Activated CD4-positive, alpha-beta T cell treated with anti-CD3 and anti-CD28 coated beads for 48 hours (primary cell): ENCODE measurements around the gene GNB1.
"Not testable (repeated sequence)": the region's sequence is repeated elsewhere in the genome, so short reads cannot be mapped to it uniquely, and the experiment has no call there.

Experiments used
- DNase-seq: peaks from one replicate; pipeline ENCODE4 v3.0.0-alpha.2; 2020

The GNB1 gene

DNA sequence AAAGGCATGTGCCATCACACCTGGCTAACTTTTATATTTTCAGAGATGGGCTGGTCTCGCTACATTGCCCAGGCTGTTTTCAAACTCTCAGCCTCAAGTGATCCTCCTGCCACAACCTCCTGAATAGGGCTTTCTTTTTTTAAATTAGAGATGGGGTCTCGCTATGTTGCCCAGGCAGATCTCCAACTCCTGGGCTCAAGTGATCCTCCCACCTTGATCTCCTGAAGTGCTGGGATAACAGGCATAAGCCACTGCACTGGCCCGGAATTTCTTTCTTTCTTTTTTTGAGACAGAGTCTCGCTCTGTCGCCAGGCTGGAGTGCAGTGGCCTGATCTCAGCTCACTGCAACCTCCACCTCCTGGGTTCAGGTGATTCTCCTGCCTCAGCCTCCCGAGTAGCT is 34.7 kb downstream of the GNB1 start:
- not testable (repeated sequence) for DNase-seq

DNA sequence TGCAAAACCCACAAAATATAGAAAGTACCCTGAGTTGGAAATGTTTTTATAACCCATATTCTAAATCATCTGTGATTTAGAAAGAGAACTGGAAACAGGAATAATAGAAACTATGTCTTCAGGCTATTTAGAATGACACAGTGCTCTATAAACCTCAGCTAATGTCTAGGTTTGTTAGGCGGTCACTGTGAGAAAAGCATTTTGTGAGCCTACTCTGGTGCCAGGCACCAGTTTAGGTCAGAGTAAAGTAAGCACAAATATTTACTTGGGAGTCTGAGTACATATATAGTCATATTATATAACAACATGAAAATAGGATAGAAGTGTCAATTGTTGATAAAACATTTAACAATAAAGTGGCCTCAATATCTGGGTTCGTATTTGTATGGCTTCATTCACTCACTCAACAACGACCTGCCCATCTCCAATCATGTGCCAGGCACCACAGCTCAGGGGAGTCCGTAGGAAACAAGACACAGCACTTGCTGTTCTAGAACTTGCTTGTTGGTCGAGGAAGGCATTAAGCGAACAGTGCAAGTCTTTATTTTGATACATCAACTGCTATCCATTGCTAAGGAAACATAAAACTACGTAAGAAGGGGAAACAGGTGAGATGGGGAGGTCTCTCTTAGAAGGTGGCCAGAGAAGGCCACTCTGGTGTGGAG is 37.2 kb downstream of the GNB1 start:
- DNase-seq, result no peak

DNA sequence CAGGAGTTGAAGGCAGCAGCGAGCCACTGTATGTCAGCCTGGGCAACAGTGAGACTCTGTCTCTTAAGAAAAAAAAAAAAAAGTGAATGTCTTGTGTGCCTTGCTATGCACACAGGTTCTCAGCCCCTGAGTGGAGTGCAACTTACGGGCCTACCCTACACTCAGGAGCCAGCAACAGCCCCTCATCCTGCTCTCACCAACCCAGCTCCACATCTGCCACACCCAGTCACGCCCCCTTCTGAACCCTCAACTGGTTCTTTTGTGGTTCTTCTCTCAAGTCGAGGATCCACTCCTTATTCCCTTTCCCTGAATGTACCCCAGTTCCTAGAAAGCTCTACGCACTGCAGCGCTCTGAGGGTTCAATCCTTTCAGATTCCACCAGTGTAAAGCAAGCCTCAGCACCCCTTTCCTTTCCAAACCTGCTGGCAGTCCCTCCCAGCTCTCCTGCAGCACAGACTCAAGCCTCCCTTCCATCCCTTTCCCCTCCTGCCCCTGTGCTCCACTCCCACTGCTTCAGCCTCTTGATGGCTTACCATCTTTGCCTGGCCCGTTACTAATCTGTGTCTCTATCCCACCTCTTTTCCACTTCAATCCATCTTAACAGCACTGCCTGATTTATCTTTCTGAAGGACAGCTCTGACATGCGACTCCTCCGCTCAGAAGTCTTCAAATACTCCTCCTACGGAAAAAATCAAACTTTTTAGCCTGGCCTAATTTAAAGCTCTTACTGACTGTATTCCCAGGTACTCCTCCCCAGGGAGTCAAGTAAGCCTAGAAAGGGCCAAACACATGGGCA is 38.1 kb downstream of the GNB1 start:
- no peak for DNase-seq

DNA sequence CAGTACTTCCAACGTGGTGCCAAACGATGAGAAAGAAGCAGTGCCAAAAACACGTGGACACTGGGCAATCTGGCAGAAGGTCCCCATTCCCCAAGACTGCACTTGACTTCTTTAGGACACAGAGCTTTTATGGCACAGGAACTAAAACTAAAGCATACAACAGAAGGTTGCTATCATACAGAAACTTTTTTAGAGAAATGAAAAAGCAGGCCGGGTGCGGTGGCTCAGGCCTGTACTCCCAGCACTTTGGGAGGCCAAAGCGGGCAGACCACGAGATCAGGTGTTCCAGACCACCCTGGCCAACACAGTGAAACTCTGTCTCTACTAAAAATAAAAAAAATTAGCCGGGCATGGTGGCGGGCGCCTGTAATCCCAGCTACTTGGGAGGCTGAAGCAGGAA is 43.0 kb downstream of the GNB1 start:
- DNase-seq, result no peak

DNA sequence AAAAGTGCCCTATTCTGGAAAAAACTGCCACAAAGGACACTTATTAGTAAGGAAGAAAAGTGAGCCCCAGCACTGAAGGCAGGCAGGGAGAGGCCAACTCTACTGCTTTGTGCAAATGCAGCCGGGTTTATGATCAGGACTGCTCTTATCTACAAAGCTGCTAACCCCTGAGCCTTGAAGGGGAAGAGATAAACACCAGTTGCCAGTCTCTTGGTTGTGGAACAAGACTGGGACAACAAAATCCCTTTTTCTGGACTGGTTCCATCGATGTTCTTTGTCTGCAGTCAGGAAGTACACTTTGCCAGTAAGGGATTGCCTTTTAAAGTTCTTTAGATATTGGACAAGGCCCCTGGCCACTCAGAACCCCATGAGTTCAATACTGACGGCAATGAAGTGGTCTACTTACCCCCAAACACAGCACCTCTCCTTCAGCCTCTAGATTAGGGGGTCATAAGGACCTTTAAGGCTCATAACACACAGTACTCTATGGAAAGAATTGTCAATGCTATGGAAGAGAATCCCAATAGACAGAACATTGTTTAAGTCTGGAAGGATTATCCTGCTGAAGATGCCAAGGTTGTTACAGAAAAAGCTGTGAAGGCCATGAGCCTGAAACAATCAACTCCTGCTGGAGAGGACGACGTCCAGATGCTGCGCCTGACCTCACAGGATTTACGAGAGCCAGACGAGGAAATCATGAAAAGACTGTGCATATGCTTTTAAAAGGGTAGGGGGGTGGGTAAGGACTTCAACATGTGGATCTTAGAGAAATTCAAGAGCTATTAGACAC is 43.6 kb downstream of the GNB1 start:
- no peak for DNase-seq

DNA sequence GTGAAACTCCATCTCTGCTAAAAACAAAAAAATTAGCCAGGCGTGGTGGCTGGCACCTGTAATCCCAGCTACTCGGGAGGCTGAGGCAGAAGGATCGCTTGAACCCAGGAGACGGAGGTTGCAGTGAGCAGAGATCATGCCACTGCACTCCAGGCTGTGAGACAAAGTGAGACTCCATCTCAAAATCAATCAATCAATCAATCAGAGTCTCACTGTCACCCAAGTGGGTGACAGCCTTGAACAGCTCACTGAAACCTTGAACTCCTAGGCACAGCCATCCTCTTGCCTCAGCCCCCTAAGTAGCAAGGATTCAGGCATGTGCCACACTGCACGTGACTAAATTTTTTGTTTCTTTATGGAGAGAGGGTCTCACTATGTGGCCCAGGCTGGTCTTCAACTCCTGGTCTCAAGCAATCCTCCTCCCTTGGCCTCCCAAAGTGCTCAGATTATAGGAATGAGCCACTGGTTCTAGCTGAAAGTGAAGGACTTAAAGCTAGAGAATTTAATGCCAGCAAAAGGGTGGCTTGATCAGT is 44.4 kb downstream of the GNB1 start:
- DNase-seq, result no peak

DNA sequence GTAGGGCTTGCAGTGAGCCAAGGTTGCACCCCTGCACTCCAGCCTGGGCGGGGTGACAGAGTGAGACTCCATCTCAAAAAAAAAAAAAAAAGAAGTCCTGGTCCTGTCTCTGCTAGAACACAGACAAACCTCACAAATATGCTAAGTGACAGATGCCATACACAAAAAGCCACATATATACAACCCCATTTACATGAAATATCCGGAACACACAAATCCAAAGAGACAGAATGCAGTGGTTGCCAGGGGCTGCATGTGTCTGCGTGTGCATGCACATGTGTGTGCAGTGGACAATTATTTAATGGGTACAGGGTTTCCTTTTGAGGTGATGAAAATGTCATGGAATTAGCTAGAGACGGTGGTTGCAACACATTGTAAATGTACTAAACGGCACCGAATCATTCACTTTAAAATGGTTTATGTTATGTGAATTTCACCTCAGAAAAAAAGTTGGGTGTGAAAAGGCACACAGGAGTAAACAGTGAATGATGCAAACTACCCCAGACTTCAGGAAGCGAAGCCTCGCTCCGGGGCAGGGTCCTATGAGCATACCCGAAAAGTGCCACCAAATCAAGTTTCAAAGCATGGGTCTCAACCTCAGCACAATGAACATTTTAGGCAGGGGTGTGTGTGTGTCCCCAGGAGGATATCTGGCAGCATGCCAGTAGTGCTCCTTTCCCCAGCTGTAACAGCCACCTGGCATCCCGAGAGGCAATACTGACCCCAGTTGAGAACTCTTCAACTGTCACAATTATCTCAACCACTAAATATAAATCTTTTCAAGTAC is 48.3 kb downstream of the GNB1 start:
- no peak for DNase-seq

DNA sequence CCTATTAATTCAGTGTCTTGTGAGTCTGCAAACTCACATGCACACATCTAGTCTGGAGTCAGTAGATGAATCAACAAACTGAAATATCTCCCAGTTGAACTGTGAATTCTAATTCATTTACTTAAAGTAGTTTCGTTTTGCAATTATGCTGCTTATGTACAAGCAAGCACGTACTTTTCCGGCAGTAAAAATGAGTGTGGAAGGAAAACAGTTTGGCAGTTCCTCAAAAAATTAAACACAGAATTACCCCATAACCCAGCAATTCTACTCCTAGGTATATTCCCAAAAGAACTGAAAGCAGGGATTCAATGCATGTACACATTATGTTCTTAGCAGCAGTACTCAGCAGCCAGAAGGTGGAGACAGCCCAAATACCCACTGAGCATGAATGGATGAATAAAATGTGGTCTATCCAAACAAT is 49.3 kb downstream of the GNB1 start:
- DNase-seq, result no peak

DNA sequence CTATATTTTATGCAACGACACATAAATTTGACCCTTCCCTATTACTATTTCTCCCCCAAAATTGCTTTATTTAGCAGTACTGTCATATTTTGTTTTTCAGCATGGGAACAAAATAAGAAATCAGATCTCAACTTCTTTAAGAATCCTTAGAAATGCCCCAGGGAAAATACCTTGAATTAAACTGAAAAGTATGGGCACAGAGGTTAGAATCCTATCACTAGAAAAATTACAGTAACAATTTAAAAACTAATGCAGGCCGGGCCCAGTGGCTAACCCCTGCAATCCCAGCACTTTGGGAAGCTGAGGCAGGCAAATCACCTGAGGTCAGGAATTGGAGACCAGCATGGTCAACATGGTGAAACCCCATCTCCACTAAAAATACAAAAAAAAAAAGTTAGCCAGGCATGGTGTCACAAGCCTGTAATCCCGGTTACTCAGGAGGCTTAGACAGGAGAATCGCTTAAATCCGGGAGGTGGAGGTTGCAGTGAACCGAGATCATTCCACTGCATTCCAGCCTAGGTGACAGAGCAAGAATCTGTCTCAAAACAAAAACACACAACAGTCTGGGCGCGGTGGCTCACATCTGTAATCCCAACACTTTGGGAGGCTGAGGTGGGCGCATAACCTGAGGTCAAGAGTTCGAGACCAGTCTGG is 51.4 kb downstream of the GNB1 start:
- DNase-seq, result no peak

DNA sequence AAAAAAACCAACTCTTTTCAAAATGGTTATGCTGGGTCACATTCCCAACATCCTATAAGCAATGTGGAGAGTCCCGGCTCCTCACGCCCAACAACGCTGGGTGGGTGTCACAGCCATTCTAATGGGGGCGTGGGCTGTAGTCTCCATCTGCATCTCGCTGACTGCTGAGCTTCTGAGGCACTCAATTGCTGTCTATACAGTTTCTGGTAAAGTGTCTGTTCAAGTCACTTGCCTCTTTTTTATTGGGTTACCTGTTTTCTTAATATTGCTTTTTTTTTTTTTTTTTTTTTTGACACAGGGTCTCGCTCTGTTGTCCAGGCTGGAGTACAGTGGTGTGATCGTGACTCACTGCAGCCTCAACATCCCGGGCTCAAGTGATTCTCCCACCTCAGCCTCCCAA is 54.8 kb downstream of the GNB1 start:
- no peak for DNase-seq

DNA sequence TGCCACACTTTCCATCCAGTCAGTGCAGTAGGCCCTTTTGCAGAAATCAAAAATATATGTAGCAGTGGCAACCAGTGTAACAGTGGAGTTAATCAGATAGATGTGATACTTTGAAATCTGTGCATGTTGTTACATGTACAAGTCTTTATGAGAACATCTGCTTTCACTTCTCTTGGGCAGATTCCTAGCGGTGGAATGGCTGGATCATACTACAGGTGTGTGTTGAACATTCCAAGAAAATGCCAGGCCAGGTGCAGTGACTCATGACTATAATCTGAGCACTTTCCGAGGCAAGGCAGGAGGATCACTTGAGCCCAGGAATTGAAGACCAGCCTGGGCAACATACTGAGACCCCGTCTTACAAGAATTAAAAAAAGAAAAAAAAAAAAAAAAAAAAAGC is 55.3 kb downstream of the GNB1 start:
- no peak for DNase-seq

DNA sequence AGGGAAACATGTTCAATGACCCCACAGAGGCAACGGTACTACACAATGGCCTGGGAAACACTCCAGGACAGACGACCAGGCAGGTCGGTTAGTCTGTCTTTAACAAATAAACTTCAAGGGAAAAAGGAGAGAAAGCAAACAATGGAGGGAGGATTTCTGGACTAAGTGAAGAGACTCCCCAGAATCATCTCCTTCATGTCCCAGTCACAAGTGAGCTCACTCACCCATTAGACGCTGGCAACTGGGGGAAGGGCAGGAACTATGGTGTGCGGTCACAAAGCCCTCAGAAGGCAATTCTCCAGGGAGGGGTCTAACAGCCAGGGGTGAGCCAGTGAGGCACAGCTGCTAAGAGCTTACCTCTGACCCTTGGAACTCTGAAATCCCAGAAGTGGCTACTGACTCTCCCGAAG is 57.0 kb downstream of the GNB1 start:
- no peak for DNase-seq

DNA sequence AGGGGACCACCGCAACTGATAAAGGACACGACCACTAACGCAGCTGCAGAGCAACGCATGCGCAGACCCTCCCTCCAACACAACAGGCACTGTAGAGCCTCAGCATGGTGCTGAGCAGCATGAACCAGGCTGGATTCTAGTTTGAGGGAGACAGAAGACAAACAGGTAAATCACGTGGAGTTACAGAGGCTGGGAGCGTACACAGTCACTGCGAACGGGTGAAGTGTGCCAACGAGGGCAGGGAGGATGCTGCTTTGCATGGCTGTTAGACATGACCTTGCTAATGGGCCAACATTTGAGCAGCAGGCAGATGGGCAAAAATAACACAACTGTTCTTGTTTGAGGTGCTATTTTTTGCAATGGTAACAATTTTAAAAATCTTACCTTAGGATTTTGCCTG is 57.4 kb downstream of the GNB1 start:
- DNase-seq, result no peak

DNA sequence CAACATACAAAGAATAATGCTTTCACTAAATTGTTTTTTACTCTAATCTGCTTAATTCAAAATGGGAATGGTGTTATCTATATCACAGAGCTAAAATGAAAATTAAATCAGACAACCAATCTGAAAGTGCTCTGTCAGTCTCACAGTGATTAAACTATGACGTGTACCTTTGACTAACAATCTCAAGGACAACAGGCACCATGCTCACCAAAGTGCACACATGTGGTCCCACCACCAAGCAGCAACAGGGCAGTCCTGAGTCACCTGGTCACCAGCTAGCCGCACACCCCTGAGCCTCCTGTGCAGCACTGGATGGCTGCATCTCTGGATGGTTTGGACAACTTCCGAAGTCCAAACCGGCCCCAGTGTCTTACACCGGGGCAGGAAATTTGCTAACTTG is 58.1 kb downstream of the GNB1 start:
- DNase-seq, result no peak

DNA sequence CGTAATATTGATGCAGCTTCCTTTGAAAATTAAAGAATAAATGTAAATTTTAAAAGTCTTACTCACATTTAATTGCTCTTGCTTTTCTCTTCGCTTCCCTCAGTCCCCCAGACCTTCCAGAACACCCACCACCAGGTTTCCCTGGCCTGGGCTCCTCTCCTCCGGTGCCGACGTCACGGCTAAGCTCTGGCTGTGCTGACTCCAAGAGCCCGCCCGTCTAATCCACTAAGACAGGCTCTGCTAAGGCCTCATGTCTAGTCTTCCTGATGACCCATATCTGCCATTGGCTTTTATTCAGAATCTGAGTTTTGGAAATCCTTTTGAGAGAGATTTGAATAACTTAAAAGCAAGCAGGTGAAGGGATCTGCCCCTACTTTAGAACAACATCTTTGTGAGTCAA is 58.7 kb downstream of the GNB1 start:
- no peak for DNase-seq

DNA sequence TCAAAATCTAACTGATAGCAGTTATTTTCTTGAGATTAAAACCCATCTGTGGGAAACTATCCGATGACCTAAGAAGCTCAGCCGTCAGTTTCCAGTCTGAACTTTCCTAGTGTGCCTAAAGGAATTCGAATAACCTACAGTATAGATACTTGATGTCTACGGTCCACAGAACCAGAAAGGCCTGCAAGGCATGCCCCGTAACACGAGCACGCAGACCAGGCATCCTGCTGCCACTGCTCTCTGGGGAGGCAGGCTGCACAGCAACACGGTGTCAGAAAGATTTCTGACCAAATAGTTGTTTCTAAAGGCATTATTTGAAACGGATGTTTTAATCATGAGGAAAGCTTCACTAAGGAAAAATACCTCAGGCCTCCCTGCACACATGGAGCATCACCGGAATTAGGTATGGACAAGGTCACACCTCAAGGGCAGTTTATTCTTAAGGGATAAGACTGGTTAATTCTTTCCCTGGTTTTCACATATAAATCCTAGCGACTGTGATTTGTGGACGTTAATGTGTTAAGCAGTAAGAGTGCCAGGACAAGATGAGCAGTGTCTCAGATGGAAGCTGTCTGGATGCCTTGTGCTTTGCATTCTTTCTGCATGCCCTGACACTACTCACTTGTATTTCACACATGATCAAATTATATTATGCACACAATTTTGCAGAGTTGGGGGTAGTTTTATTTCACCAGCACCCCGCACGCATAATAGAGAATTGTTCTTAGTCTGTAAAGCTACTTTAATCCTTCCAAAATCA is 63.6 kb downstream of the GNB1 start:
- DNase-seq, result no peak

DNA sequence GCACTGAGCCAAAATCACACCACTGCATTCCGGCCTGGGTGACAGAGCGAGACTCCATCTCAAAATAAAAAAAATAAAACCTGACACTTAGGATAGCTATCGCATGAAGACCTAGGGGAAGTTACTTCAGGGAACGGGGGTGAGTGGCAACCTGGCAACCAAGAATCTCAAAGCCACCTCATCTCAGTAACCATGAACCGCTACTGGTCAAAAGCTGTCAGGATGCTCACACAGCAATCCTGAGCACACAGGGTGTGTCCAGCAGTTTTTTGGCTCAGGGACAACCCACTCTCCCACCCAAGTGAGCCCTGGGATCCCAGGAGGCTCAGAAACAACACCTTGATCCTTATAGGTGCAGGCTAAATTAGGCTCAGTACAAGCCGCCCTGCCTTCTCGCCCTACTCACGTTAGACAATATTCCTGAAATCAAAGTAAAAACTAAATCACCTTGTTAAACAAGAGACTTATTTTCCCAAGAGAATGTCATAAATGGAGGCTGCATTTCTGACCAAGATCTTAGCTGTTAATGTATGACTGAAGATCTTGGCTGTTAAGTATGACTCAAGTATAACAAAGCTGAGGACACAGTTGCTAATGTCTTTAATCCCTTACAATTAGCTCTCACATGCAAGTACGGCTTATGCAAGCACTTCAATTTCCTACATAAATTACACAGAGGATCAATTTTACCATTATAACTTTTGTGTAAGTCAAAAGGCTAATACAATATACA is 64.4 kb downstream of the GNB1 start:
- DNase-seq, result no peak

DNA sequence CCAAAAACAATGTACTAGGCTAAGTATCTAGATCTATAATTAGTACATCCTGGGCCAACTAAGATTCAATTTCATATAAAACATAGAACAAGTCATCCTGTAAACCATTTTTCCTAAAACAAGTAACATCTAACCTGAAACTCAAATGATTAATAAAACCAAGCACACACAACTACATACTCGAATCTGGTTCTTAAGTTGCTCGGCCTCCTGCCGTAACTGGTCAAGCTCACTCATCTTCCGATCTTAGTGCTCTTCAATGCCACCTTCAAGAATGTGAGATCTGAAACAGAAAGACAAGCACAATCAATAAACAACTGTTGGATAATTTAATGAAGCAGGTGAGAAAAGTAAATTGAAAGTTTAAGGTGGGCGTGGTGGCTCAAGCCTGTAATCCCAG is 65.7 kb downstream of the GNB1 start:
- DNase-seq, result no peak

DNA sequence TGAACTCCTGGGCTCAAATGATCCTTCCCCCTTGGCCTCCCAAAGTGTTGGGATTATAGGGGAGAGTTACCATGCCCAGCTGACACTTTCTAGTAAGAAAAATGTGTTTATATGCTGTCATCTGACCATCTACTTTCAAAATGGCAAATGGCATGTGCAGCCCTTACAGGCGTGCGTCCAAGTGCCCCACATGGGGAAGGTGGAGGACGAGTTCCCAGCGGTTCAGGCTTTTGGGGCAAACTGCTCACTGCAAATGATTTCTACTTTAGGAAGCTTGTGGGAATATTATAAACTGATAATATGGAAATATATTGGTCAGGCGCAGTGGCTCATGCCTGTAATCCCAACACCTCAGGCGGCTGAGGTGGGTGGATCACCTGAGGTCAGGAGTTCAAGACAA is 71.1 kb downstream of the GNB1 start:
- DNase-seq, result no peak

DNA sequence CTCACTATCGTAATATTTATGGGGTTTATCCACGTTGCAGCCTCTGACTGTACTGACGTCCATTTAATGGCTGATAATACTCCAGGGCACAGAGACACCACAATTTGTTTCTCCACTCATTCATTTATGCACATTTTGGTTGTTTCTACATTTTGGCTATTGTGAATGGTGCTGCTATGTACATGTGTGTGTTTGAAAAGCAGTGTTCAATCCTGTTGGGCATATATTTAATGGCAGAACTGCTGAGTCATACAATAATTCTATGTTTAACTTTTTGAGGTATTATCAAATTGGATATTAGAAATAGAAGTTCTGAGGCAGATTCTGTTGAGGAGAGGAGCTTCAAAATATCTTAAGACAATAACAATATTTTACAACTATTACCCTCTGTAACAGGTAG is 73.7 kb downstream of the GNB1 start:
- DNase-seq, result no peak
